Spleen (tissue), 11 donors: Measurements from ENCODE around the gene SPTLC3. TPM values are rescaled to one million over a fixed set of nuclear protein-coding genes. Genes with fewer than 3 reads are reported as not detected.

Experiments used
- DNase-seq: peaks from one replicate; pipeline ENCODE4 v3.0.0-alpha.2; 2020
- H3K27ac ChIP-seq, 8 donors: fragments of 200-600 bp; sonication (generic) in 7 of 8; 1 replicate in 4 of 8; 2 replicates in 4 of 8; pipeline versions ENCODE4 v1.5.0 to v1.8.0; 2016 to 2021; ENCODE audit warnings: inconsistent platforms in 4 of 8, mild to moderate bottlenecking in 4 of 8, moderate library complexity in 1 of 8
- H3K27me3 ChIP-seq, 7 donors: fragments of 200-600 bp; sonication (generic) in 6 of 7; replicated peaks in 1 of 7; 1 replicate in 4 of 7; 2 replicates in 3 of 7; pipeline versions ENCODE4 v1.5.0 to v1.8.0; 2016 to 2021; ENCODE audit warnings: inconsistent platforms in 3 of 7, mild to moderate bottlenecking in 1 of 7
- H3K36me3 ChIP-seq, 6 donors: fragments of 200-600 bp; sonication (generic) in 5 of 6; 1 replicate in 4 of 6; 2 replicates in 2 of 6; pipeline versions ENCODE4 v1.5.0 to v1.8.0; 2016 to 2021; ENCODE audit warnings: inconsistent platforms in 2 of 6
- H3K4me1 ChIP-seq, 6 donors: fragments of 200-600 bp; sonication (generic) in 5 of 6; 1 replicate in 3 of 6; 2 replicates in 3 of 6; pipeline versions ENCODE4 v1.5.0 to v1.8.0; 2016 to 2021; ENCODE audit warnings: inconsistent platforms in 3 of 6
- H3K4me3 ChIP-seq, 8 donors: fragments of 200-600 bp; sonication (generic) in 7 of 8; 1 replicate in 4 of 8; 2 replicates in 4 of 8; pipeline versions ENCODE4 v1.5.0 to v1.8.0; 2016 to 2021; ENCODE audit warnings: inconsistent platforms in 4 of 8, mild to moderate bottlenecking in 4 of 8, moderate library complexity in 2 of 8
- H3K9me3 ChIP-seq, 8 donors: fragments of 200-600 bp; sonication (generic) in 7 of 8; 1 replicate in 4 of 8; 2 replicates in 4 of 8; pipeline versions ENCODE4 v1.5.0 to v1.8.0; 2016 to 2021; ENCODE audit warnings: inconsistent platforms in 4 of 8
- POLR2A ChIP-seq, 3 donors: fragments of 450-650 bp; IDR thresholded peaks; one replicate each; pipeline ENCODE4 v1.5.1; 2017; ENCODE audit warnings: antibody characterized with exemption in 3 of 3, mild to moderate bottlenecking in 1 of 3
- POLR2AphosphoS5 ChIP-seq, 3 donors: sonication (generic); formaldehyde crosslinking; IDR thresholded peaks; one replicate each; pipeline ENCODE4 v1.5.1; 2017; ENCODE audit warnings: antibody characterized with exemption in 3 of 3
- WGBS, 5 donors: extraction: QIAGEN DNeasy Blood & Tissue Kit in 3 of 5; methylation state at CpG; one replicate each; pipeline versions ENCODE4 v1.1.5 to v1.1.7; 2013 to 2018; 5-methylcytosine and 5-hydroxymethylcytosine counted together
- intact Hi-C: fragments of 100-400 bp; cut with DNase I; formaldehyde crosslinking; loops from one replicate; pipeline ENCODE4 v1.15.0; 2023; ENCODE audit warnings: low total_unique reads
- polyA plus RNA-seq, 3 donors: library from polyadenylated mRNA; stranded (reverse); fragments of 200-250 nt; gene quantifications; one replicate each; pipeline ENCODE4 v1.2.1, GENCODE V29; 2013
- total RNA-seq, 7 donors: library from RNA; depleted of rRNA in 3 of 7; stranded (reverse); fragments of >200 nt in 3 of 7; fragmentation: NEBNext Ultra II Directional in 4 of 7; extraction: Animal tissue kit (Norgen Biotek cat#: 25700) in 4 of 7; gene quantifications; one replicate each; pipeline versions ENCODE4 v1.1.0 to v1.2.1, GENCODE V29; 2016 to 2021
- TF ChIP-seq, protein P1 (sequence below), 11 experiments: fragments of 200-600 bp in 7 of 11; fragments of 450-650 bp in 4 of 11; sonication (generic) in 4 of 11; IDR thresholded peaks in 8 of 11; conservative IDR thresholded peaks in 3 of 11; 1 replicate in 7 of 11; 2 replicates in 4 of 11; pipeline versions ENCODE4 v1.4.0 to v1.8.0; 2016 to 2021; ENCODE audit warnings: antibody characterized with exemption in 11 of 11, inconsistent platforms in 4 of 11, mild to moderate bottlenecking in 1 of 11
- donor health status: healthy with polysubstance abuse.
- donor health status: DM: no; HTN: no; CAD: no; lungs with moderate emphysema.
- donor health status: DM: no; HTN: no; CAD: no.
- donor health status: Bipolar disorder and iron deficiency.
- donor health status: healthy.
- donor health status: DM: no; HTN: no; CAD: no.
- donor health status: DM: yes; HTN: yes; CAD: no.

SPTLC3 gene
- total and polyA plus RNA-seq, 10 donors = 0.50 to 12.3 (median 3.7) TPM

DNA sequence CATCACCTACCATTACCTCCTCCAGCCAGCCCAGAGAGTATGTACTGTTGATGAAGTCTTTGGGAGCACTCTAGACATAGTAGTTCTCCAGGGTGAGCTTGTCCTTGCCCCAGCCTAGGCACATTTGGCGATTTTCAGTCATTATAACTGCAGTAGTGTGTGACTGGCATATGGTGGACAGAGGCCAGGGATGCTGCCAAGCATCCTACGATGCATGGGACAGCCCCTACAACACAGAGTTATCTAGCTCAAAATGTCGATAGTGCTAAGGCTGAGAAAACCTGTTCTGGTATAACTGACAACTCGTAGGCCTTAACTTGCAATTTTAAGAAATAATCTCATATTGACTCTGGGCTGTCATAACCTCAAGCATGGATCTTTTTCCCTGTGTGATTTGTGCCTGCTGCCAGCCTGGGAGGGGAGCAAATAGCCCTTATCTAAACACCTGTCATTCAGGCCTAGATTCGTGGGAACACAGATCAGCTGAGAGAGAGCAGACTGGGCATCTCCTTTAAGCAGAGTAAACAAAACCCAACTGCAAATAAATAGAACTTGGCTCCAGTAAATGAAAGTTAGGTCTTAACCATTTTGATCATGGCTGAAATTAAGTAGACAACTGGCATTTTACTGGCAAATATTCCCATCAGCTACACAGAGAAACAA is 102.6 kb downstream of the SPTLC3 start:
- no peak for TF ChIP-seq POLR2AphosphoS5 (IDR thresholded peaks at IDR 0.05)
- no peak for TF ChIP-seq POLR2A (IDR thresholded peaks at IDR 0.05)
- TF ChIP-seq, protein P1, sequence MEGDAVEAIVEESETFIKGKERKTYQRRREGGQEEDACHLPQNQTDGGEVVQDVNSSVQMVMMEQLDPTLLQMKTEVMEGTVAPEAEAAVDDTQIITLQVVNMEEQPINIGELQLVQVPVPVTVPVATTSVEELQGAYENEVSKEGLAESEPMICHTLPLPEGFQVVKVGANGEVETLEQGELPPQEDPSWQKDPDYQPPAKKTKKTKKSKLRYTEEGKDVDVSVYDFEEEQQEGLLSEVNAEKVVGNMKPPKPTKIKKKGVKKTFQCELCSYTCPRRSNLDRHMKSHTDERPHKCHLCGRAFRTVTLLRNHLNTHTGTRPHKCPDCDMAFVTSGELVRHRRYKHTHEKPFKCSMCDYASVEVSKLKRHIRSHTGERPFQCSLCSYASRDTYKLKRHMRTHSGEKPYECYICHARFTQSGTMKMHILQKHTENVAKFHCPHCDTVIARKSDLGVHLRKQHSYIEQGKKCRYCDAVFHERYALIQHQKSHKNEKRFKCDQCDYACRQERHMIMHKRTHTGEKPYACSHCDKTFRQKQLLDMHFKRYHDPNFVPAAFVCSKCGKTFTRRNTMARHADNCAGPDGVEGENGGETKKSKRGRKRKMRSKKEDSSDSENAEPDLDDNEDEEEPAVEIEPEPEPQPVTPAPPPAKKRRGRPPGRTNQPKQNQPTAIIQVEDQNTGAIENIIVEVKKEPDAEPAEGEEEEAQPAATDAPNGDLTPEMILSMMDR (IDR thresholded peaks at IDR 0.05 in 8 of 11, conservative IDR thresholded peaks at IDR 0.05 in 3 of 11) = no peak
- Histone ChIP-seq H3K4me1 (no peaks in the 10 kb centered on the region), H3K36me3 (no peaks in the 10 kb centered on the region), H3K27ac (no peak overlapping the region), H3K4me3 (no peak overlapping the region), H3K27me3 (peaks cover 0 to 5% (median 0%) of the 10 kb centered on the region in 7 donors), H3K9me3 (no peaks in the 10 kb centered on the region)
- WGBS, 5 donors = 77 to 93% (median 83%) methylated on average over 5 of the region's 5 CpGs
- intact Hi-C loops = loop anchor here (10.0 kb wide), 1 partner anchor 943 kb away; no protein-coding TSS in a partner anchor
- DNase-seq = no peak

DNA sequence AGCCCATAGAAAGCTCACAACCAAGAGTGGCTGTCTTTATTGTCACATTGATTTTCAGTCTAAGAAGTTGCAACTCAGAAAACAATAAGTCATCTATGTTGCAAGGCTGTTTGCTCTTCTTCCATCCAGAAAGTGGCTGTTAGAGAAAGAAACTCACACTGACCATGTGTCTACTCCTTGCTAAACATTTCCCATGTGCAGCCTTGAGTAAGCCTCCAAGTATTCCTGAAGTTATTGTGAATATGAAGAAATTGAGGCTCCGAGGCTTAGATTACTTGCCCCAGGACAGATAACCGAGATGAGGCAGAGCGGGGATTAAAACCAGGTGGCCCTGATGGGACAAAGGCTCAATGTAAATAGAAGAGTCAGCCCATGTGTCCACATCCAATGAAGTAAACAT is 105.0 kb downstream of the SPTLC3 start:
- DNase-seq = no peak
- 86 to 99% (median 93%) methylated on average over 3 of the region's 3 CpGs for WGBS, 5 donors
- Histone ChIP-seq H3K4me1 (no peaks in the 10 kb centered on the region), H3K27me3 (no peaks in the 10 kb centered on the region), H3K36me3 (no peaks in the 10 kb centered on the region), H3K4me3 (no peak overlapping the region), H3K9me3 (no peaks in the 10 kb centered on the region), H3K27ac (no peak overlapping the region)
- intact Hi-C loops = loop anchor here (10.0 kb wide), 1 partner anchor 941 kb away; no protein-coding TSS in a partner anchor
- TF ChIP-seq POLR2AphosphoS5 (IDR thresholded peaks at IDR 0.05) (no peak), POLR2A (IDR thresholded peaks at IDR 0.05) (no peak)
- TF ChIP-seq, protein P1 (IDR thresholded peaks at IDR 0.05 in 8 of 11, conservative IDR thresholded peaks at IDR 0.05 in 3 of 11) = no peak

DNA sequence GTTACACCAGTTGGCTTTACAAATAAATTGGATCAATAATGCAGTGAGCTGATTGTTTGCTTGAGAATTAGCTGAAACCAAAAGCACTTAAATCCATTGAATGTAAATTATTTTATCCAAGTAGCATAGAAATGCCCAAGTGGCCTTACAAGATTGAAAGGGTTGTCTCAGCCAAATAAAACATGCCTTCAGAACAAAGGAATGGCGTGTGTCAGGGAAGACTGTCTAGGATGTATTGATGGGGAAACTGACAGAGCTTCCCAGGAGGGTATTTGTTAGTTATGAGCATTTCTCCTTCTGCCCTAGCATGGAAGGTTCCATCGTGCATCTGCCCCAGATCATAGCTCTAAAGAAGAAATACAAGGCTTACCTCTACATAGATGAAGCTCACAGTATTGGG is 108.4 kb downstream of the SPTLC3 start:
- Histone ChIP-seq H3K27me3 (no peaks in the 10 kb centered on the region), H3K4me1 (no peaks in the 10 kb centered on the region), H3K4me3 (no peak overlapping the region), H3K36me3 (no peaks in the 10 kb centered on the region), H3K27ac (no peak overlapping the region), H3K9me3 (no peaks in the 10 kb centered on the region)
- intact Hi-C loops = loop anchor here (5.0 to 10.0 kb wide), 2 partner anchors 430 to 938 kb away; no protein-coding TSS in a partner anchor
- TF ChIP-seq POLR2AphosphoS5 (IDR thresholded peaks at IDR 0.05) = no peak
- TF ChIP-seq POLR2A (IDR thresholded peaks at IDR 0.05) = no peak
- TF ChIP-seq, protein P1 (IDR thresholded peaks at IDR 0.05 in 8 of 11, conservative IDR thresholded peaks at IDR 0.05 in 3 of 11) = no peak
- no peak for DNase-seq
- WGBS, 5 donors = 66 to 94% (median 78%) methylated on average over 2 of the region's 2 CpGs

DNA sequence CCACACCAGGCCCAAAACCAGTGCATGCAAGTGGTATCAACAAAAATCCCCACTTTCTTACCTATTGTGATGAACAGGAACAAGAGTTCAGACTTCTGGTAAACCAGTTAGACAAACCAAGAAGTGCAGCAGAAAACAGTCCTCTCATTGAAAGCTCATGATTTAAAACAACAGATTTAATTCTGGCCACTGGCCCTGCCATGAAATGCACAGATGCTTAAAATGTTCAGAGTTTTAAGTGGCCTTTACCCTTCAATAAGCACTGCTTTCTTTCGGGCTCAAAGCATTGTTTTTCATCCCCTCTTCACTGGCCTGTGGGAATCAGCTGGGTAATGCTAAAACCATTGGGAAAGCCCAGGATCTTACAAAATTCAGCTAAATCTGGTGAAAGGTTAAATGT is 109.9 kb downstream of the SPTLC3 start:
- TF ChIP-seq POLR2A (IDR thresholded peaks at IDR 0.05) (no peak), POLR2AphosphoS5 (IDR thresholded peaks at IDR 0.05) (no peak)
- TF ChIP-seq, protein P1 (IDR thresholded peaks at IDR 0.05 in 8 of 11, conservative IDR thresholded peaks at IDR 0.05 in 3 of 11) = no peak
- Histone ChIP-seq H3K36me3 (no peaks in the 10 kb centered on the region), H3K27me3 (no peaks in the 10 kb centered on the region), H3K27ac (no peak overlapping the region), H3K9me3 (no peaks in the 10 kb centered on the region), H3K4me1 (no peaks in the 10 kb centered on the region), H3K4me3 (no peak overlapping the region)
- no peak for DNase-seq
- intact Hi-C loops = loop anchor here (5.0 to 10.0 kb wide), 2 partner anchors 429 to 936 kb away; no protein-coding TSS in a partner anchor
- WGBS, 5 donors = 76 to 94% (median 86%) methylated on average over 1 of the region's 1 CpG
